Upper lobe of right lung (tissue), 1 donor: ENCODE results near the gene ARHGEF35. TPM values are rescaled to one million over a fixed set of nuclear protein-coding genes. Genes with fewer than 3 reads are reported as not detected.
"Not testable (repeated sequence)": the region's sequence is repeated elsewhere in the genome, so short reads cannot be mapped to it uniquely, and the experiment has no call there.

ENCODE experiments used
- ATAC-seq: fragments of 200-7000 bp; cut with Tn5 transposase; one replicate; pipeline ENCODE4 v1.9.1; 2020; ENCODE audit warnings: mild to moderate bottlenecking, moderate library complexity
- DNase-seq: peaks from one replicate; pipeline ENCODE4 v3.0.0-alpha.2; 2020
- H3K27ac ChIP-seq: fragments of 200-600 bp; one replicate; pipeline ENCODE4 v1.8.0; 2022
- H3K27me3 ChIP-seq: fragments of 200-600 bp; one replicate; pipeline ENCODE4 v1.8.0; 2022; ENCODE audit warnings: mild to moderate bottlenecking
- H3K36me3 ChIP-seq: fragments of 200-600 bp; one replicate; pipeline ENCODE4 v1.8.0; 2022
- H3K4me1 ChIP-seq: fragments of 200-600 bp; one replicate; pipeline ENCODE4 v1.8.0; 2022
- H3K4me3 ChIP-seq: fragments of 200-600 bp; one replicate; pipeline ENCODE4 v1.8.0; 2022; ENCODE audit warnings: mild to moderate bottlenecking
- H3K9me3 ChIP-seq: fragments of 200-600 bp; one replicate; pipeline ENCODE4 v1.8.0; 2022
- CTCF ChIP-seq: fragments of 200-600 bp; IDR thresholded peaks from one replicate; pipeline ENCODE4 v1.8.0; 2022; ENCODE audit warnings: antibody characterized with exemption
- intact Hi-C: fragments of 100-400 bp; cut with DNase I; formaldehyde crosslinking; loops from one replicate; pipeline ENCODE4 v1.11.0; 2022
- total RNA-seq: library from RNA; stranded (reverse); fragmentation: NEBNext Ultra II Directional; extraction: Animal tissue kit (Norgen Biotek cat#: 25700); gene quantifications from one replicate; pipeline ENCODE4 v1.2.1, GENCODE V29; 2021
- donor health status: DM: no; HTN: yes; CAD: no; lungs with severe emphysema.

Gene ARHGEF35
- total RNA-seq, 1 donor from 2014 or later, result 11.5 TPM

DNA sequence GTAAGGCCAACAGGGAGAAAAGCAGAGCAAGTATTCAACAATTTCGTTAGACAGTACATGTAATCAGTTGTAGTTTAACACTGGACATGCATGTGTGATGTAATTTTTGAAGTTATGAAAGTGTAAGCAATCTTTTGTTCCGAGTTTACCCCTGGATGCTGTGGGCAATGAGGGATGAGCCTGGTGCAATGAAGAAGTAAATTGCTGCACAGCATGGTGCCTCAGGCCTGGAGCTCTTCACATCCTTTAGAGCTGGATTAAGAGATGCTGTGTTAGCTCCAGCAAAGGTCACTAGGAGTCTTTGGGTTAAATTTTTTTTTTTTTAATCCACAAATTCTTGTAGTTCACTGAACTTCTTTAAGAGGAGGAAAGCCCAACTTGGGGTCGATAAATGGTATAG is 7.5 kb upstream of the ARHGEF35 start:
- ATAC-seq, result peak; percentile 51
- DNase-seq, H3K27ac ChIP-seq, H3K36me3 ChIP-seq, H3K4me1 ChIP-seq, H3K9me3 ChIP-seq, H3K27me3 ChIP-seq, intact Hi-C loops, H3K4me3 ChIP-seq: not testable (repeated sequence)

GRCh38 chr7:144201978-144202377 is 6.3 kb upstream of the ARHGEF35 start:
- DNase-seq, ATAC-seq, intact Hi-C loops, H3K27me3 ChIP-seq, H3K9me3 ChIP-seq, H3K27ac ChIP-seq, H3K4me1 ChIP-seq, H3K36me3 ChIP-seq, H3K4me3 ChIP-seq: not testable (repeated sequence)

GRCh38 chr7:144198934-144199333 is 3.3 kb upstream of the ARHGEF35 start:
- H3K27me3 ChIP-seq, H3K4me1 ChIP-seq, intact Hi-C loops, H3K9me3 ChIP-seq, H3K4me3 ChIP-seq, DNase-seq, H3K27ac ChIP-seq, H3K36me3 ChIP-seq, ATAC-seq: not testable (repeated sequence)

DNA sequence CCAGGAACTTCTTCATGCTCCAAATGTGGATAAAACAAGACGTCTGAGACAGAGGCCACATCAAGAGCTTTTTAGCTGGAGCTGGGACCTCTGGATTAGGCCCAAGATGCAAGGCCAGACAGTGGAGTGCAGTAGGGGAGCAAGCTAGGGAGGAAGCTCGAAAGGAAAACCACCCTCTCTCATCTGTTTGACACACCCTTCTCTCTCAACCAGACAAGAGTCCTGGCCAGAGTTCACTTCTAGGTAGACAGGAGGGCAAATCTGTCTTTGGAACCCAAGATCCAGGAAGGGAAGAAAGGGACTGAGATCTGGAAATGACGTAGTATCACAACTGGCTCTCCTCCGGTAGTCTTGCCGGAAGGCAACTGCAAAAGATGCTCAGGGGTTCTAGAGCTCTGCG is 1.2 kb downstream of the ARHGEF35 start:
- H3K4me1 ChIP-seq, result not testable (repeated sequence)

DNA sequence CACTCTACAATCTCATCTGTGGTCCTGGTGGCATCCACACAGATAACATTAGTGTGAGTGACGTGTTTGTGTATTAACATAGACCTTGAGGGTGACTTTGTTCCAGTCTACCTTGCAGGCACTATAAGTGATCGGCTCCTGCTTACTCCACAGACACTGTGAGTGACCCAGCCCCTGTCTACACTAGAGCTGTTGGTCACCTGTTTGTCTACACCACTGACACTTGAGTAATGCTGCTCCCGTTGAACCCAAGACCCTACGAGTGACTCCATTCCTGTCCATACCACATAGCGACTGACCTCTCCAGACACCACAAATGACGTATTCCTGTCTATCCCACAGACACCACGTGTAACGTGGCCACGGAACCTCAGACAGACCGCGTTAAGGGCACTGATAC is 1.9 kb downstream of the ARHGEF35 start:
- H3K4me3 ChIP-seq, H3K4me1 ChIP-seq, ATAC-seq, DNase-seq, intact Hi-C loops, H3K36me3 ChIP-seq, H3K27me3 ChIP-seq, H3K27ac ChIP-seq, H3K9me3 ChIP-seq: not testable (repeated sequence)

More for the DNA sequence above, 1.2 kb downstream of the ARHGEF35 start:
- DNase-seq, H3K36me3 ChIP-seq, H3K27ac ChIP-seq, H3K9me3 ChIP-seq, H3K27me3 ChIP-seq, H3K4me3 ChIP-seq, intact Hi-C loops, ATAC-seq: not testable (repeated sequence)

DNA sequence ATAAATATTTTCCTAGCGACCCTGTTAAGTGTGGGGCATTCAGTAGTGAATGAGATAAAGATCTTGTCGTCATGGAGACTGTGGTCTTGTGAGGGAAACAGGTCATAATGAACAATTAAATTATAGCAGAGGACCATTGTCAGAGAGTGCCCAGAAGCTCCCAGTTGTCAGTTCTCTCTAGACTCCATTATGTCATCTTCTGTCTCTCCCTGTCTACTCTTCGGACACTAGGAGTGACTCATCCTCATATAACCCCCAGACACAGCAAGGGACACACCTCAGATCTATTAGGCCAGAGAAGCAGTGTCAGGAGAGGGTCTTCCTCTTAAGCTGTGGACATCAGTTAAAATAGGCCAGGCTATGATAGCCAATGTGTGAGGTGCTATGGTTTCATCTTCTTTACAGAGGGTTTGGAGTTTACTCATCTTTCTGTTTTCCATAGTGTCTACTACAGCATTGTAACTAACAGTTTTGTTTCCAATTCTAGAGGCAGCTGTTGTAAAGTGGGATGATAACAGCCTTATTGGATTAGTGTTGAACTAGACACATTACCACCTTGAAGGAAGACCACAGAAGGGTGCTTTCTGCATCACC is 7.0 kb downstream of the ARHGEF35 start:
- ATAC-seq, result peak; percentile 35
- intact Hi-C loops, result not testable (repeated sequence)

GRCh38 chr7:144187848-144188247 is 7.8 kb downstream of the ARHGEF35 start:
- H3K4me1 ChIP-seq, intact Hi-C loops, H3K36me3 ChIP-seq, ATAC-seq, H3K4me3 ChIP-seq, H3K9me3 ChIP-seq, H3K27me3 ChIP-seq, DNase-seq, H3K27ac ChIP-seq: not testable (repeated sequence)

More for the DNA sequence above, 7.0 kb downstream of the ARHGEF35 start:
- not testable (repeated sequence) for H3K27me3 ChIP-seq, H3K27ac ChIP-seq, H3K4me3 ChIP-seq, H3K36me3 ChIP-seq, H3K9me3 ChIP-seq, H3K4me1 ChIP-seq, DNase-seq

DNA sequence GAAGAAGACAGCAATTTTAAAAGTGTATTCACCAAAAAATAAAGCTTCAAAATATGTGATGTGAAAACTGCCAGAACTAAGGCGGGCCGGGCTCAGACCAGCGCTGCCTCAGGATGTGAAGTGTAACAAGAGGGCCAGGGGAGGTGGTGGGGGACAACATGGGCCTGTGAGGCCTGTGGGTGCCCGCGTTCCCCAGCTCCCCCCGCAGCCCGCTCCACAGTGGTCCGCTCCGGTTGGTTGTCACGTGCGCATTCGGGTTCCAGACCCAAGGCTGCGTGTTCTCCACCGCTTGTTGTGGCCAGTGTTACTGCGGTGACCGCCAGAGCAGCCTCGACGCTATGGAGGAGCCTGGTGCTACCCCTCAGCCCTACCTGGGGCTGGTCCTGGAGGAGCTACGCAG is 12.5 kb downstream of the ARHGEF35 start, which contains the start of gene CTAGE4:
CTAGE4 (plus strand) TSS at position 301 of the 400 bp plus-strand sequence; CDS start at position 339, 38 bp downstream.
- ATAC-seq, H3K9me3 ChIP-seq, intact Hi-C loops: not testable (repeated sequence)

DNA sequence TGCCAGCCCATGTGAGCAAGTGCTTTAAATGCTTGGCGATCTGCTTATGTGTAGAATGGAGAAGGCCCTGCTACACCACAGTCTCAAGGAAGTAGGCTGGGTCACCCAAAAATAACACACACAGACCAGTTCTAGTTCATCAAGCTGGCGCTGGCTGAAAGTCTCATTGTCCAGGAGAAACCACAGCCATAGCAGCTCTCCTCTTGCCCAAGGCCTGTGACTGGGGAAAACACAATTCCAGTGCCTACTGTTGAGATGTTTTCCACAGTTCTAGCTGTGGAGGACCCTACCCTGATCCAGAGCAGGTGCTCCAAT is 16.5 kb downstream of the ARHGEF35 start:
- DNase-seq, intact Hi-C loops: not testable (repeated sequence)
- peak; percentile 17 for ATAC-seq

More for the DNA sequence above, 12.5 kb downstream of the ARHGEF35 start, which contains the start of gene CTAGE4:
- not testable (repeated sequence) for H3K36me3 ChIP-seq, H3K27me3 ChIP-seq, H3K27ac ChIP-seq, H3K4me3 ChIP-seq, DNase-seq, H3K4me1 ChIP-seq

GRCh38 chr7:144178380-144179164 is 17.1 kb downstream of the ARHGEF35 start:
- H3K36me3 ChIP-seq, H3K4me3 ChIP-seq, intact Hi-C loops, H3K27ac ChIP-seq, DNase-seq, H3K4me1 ChIP-seq, H3K27me3 ChIP-seq, H3K9me3 ChIP-seq: not testable (repeated sequence)
- peak; percentile 87 for ATAC-seq
- peak; percentile 46 for TF ChIP-seq CTCF

More for the DNA sequence above, 16.5 kb downstream of the ARHGEF35 start:
- H3K4me1 ChIP-seq, H3K4me3 ChIP-seq, H3K36me3 ChIP-seq, H3K27ac ChIP-seq, H3K27me3 ChIP-seq, H3K9me3 ChIP-seq: not testable (repeated sequence)
